CD4-positive, alpha-beta T cell treated with Interleukin-6 at 100 ng/mL for 8 hours (primary cell): ENCODE data around the gene CALM3.
"Not testable (repeated sequence)": the region's sequence is repeated elsewhere in the genome, so short reads cannot be mapped to it uniquely, and the experiment has no call there.

Experiments
- DNase-seq: peaks from one replicate; pipeline ENCODE4 v3.0.0-alpha.2; 2020; ENCODE audit warnings: mixed read lengths, low spot score

CALM3 gene

GRCh38 chr19:46615966-46616365 lies 14.8 kb downstream of the CALM3 start:
- no peak for DNase-seq

DNA sequence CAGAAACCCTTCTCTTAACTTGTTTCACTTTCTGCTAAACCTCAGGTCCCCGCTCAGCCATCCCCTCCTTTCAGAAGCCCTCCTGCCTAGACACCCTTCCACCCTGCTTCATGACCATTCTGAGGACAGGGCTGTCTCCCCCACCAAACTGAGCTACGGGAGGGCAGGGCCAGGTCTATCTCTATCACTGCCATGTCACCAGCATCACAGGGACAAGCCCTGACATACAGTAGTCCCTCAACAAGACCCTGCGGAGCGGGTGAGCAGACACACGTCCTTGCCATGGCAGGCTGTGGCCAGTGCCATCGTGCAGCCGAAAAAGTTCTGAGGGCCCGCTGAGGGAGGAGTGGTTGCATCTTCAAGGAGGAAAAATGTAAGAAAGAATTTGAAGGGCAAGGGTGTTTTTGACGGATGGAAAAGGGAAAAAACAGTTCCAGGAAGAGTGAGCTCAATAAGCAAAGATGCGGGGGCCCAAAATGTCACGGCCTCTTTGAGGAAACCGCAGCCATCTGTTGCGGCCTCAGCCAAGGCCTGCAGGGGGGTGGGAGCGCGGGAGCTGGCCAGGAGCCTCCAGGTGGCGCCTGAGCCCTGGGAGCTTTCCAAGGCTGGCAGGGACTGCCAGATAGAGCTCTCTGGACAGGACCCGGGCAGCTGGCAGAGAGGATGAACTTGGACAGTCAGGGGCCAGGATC lies 15.6 kb downstream of the CALM3 start:
- no peak for DNase-seq

DNA sequence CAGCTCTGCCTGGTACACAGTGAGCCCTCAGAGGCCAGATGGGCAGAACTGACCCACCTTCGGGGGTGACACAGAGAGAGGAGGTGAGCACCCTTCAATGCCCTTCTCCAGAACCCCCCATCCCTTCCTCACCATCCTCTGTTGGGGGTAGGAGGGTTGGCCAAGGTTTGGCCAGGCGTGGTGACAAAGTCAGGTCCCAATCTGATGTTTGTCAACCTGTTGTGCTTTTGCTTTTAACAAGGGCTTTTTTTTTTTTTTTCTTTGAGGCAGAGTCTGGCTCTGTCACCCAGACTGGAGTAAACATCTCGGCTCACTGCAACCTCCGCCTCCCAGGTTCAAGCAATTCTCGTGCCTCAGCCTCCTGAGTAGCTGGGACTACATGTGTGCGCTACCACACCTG lies 16.5 kb downstream of the CALM3 start:
- DNase-seq: no peak

GRCh38 chr19:46618670-46619231 lies 17.6 kb downstream of the CALM3 start:
- peak; percentile 16 for DNase-seq

DNA sequence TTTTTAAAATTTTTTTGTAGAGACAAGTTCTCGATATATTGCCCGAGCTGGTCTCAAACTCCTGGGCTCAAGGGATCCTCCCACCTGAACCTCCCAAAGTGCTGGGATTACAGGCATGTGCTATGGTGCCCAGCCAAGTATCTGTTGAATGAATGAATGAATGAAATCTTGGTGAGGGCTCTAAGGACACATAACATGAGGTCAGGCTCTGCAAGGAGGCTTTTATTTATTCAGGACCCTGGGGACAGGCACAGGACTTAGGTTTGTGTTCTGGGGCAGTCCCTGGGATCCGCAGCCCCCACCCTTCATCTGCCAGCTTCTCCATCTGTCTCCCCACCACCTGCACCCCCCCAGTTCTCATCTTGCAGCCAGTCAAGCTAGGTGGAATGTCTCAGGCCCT lies 19.1 kb downstream of the CALM3 start:
- no peak for DNase-seq

DNA sequence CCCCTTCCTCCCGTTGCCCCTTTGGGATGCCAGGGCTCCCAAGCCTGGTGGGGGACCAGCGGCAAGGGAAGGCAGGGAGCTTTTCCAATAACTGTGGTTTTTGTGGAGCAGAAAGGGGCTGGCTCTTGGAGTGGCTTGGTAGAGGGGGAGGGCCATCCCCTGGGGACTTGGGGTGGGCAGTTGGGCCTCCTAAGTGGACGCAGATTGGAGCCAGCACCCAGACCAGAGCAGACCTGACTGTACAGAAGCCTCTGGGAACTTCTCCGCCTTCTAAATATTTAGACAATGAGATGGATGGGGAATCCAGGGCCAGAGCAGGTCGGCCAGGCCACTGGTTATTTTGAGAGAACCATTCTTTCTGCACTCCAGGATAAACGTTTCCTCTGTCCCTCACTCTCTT lies 19.6 kb downstream of the CALM3 start:
- no peak for DNase-seq

DNA sequence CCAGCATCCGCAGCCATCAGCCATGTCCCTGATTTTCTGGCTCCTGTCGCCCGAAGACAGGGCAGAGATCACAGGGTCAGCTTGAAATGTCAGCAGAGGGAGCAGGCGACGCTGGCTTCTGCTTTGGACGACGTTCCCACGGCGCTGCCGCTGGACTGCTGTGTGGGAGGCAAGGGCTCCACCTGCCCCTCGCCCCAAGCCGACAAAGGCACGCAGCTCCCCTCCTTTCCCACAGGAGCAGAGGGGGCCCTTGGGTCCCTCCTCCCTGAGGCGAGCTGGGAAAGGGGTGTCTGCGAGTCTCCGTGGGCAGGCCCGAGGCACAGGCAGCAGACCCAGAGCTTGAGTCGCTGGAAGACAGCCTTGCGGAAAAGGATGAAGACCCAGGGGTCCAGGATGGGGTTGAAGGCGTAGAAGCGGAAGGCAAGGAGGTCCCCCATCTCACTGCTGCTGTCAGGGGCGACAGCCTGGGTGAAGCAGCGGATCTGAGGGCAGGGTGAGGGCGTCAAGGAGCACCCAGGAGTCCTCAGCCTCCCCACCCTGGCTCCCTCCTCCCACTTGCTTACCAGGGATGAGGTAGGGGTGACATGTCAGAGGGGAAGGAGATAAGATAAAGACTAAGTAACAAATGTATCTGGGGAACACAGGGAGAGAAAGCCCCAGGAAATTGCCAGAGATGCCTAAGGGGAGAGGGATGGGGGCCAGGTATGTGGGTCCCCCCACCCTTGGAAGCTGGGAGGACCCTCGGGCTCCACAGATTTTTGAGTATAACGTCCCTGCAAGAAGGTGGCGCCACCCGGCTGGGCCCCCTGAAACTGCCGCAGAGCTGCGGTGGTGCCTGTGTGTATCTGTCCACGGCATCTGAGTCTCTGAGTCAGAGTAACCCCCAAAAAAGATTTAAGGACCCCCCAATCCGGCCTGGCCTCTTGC lies 20.3 kb downstream of the CALM3 start:
- no peak for DNase-seq

- DNase-seq: no peak
Measured at GRCh38 chr19:46622118-46622446, 21.0 kb downstream of the CALM3 start.

GRCh38 chr19:46623915-46624502 lies 22.9 kb downstream of the CALM3 start:
- DNase-seq: no peak

GRCh38 chr19:46624958-46625661 lies 24.0 kb downstream of the CALM3 start, which contains the start of gene PTGIR:
Gene PTGIR (minus strand): TSS chr19:46625089. CDS start chr19:46624225, 864 bp downstream.
- DNase-seq: no peak

- no peak for DNase-seq
Measured at GRCh38 chr19:46625731-46626130, 24.6 kb downstream of the CALM3 start.

- no peak for DNase-seq
Measured at GRCh38 chr19:46626446-46626845, 25.3 kb downstream of the CALM3 start.

GRCh38 chr19:46628970-46629369 lies 27.8 kb downstream of the CALM3 start:
- not testable (repeated sequence) for DNase-seq

DNA sequence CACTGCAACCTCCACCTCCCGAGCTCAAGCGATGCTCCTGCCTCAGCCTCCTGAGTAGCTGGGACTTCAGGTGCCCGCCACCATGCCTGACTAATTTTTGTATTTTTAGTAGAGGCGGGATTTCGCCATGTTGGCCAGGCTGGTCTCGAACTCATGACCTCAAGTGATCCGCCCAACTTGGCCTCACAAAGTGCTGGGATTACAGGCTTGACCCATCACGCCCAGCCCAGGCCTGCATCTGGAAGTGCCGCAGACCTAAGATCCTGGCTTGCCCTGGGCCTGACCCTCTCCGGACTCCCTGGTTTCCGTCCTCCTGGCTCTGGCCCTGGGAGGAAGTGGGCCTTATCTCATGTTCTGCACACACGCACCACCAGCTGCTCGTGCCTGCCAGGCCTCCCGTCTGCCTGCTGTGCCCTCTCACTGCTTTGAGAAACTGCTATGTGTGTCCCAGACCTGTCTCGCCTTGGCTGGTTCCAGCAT lies 28.5 kb downstream of the CALM3 start:
- no peak for DNase-seq

- no peak for DNase-seq
Measured at GRCh38 chr19:46630586-46631205, 29.6 kb downstream of the CALM3 start.

DNA sequence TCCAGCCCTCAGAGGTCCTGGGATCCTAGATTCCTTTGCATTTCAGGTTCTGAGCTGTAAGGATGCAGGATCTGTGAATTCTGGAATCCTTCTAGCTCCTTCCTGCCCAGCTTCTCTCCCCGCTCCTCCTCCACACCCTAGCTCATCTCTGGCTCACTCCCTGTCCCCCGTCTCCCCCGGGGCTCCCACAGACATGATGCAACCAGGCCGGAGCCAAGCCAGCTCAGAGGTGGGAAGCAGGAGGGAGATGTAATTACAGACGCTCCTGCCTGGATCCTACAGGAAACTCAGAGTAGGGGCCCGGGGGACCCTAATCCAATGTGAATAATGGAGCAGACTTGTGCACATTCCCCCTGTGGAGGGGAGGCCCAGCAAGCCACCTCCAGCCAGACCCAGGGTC lies 30.4 kb downstream of the CALM3 start:
- no peak for DNase-seq

DNA sequence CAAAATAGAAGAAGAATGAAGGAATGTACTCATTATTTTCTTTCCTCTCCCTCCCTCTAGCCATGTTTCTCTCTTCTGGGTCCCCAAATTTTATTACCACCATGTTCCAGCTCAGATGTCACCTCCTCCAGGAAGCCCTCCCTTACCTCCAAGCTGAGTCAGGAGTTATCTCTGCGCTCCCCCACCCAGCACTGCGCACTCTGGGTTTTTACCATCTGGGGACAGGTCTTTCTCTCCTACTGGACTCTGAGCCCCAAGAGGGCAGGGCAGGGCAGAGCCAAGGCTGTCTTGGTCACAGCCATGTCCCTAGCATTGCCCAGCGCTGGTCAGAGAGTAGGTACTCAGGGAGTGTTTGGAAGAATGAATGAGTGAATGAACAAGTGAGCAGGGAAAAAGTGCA lies 32.0 kb downstream of the CALM3 start:
- no peak for DNase-seq

DNA sequence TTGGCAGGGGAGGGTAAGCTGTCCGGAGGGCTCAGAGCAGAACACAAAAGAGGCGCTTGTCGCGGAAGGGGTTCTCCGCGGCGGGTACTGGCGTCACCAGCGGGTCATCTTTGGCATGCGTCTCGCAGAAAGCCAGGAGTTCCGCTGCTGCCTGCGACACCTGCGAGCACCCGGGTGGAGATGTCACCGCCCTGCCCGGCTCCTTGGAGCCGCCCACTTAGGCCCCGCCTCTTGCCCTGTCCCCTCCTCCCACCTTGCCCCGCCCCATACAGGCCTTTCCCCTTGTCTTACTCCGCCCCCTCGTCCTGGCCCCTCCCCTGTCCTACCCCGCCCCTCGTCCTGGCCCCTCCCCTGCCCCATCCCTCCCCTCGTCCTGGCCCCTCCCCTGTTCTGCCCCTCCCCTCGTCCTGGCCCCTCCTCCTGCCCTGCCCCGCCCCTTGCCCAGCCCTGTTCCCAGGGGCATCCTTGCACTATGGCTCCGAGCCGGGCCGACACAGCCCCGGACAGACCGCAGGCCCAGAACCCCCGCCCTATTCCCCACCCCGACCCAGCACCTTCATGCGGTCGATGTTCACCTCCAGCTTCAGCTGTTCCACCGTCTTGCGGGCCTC lies 33.0 kb downstream of the CALM3 start:
- peak; percentile 95 for DNase-seq

DNA sequence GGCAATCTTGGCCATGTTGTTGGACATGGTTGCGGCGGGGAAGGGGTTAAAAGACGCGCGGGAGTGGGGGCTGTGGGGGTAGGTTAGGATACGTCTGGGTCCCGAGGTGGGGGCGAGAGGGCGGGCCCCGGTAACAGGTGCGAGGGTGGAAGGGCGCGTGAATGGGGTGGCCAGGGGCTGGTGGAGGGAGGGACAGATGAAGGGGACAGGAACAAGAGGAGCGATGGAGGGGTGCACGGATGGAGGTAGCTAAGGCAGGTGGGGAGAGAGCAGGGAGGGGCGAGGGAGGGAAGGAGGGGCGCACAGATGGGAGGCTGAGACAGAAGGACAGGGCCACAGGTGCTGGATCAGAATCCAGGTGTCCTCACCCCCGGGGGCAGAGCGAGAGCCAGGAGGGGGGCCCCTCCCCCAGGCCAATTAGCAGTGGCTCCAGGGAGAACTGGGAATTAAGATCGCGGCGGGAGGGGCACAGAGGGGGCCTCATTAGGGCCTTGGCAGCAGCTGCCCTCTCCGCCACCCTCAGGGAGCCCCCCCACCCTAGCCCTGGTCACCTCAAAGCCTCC lies 33.6 kb downstream of the CALM3 start:
- no peak for DNase-seq

DNA sequence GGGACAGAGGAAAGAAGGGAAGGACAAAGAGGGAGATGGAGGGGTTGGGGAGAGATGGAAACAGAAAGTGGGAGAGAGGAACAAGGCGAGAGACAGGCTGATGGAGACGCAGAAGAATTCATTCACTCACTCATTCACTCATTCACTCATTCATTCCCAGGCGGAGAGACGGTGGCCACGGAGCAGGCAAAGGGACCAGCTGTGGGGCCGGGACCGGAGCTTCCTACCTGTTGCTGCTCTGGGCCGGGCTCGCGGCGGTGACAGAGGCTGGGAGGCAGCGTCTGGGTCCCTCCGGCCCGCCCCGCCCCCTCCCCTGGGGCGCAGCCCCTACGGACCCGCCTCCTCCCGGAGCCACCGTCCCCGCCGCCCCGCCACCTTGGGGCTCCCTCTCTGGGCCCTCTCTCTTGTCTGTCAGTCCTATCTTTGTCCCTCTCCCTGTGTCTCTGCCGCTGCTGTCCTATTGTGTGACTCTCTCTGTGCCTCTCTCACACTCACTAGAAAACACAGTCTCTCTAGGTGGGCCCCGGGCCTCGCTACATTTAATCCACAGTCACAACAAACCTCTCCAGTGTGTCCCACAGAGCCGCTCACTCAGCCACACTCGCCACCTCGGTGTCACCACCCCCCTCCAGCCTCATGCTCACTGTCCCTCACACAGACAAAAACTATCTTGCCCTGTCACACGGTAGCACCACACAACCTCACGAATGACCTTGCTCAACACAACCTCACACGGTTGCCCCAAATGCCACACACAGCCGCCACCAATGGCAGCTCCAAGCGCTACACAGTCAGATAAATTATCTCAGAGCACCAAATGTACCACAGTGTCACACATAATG lies 35.0 kb downstream of the CALM3 start, which contains the start of gene GNG8:
Gene GNG8, minus strand, starts transcription at position 283 of the 842 bp plus-strand sequence. CDS start 1,520 bp downstream, outside the sequence.
- no peak for DNase-seq
